HEK293T (cell line): ENCODE results near the gene SP2.

ENCODE experiments used
- CTCF ChIA-PET: fragments of 350-600 bp; formaldehyde crosslinking; extraction: SDS; loops from one replicate; lab custom pipeline; 2021; ENCODE audit warnings: antibody characterized with exemption, inconsistent platforms; lab: Yijun Ruan, JAX
- POLR2A ChIA-PET: fragments of 350-600 bp; formaldehyde crosslinking; extraction: SDS; loops from one replicate; lab custom pipeline; 2020; ENCODE audit warnings: antibody characterized with exemption, inconsistent platforms; lab: Yijun Ruan, JAX
- DNase-seq: peaks from one replicate; pipeline ENCODE4 v3.0.0; 2012; ENCODE audit warnings: mixed read lengths; ENCODE audit errors: extremely low spot score
- ARNT ChIP-seq: fragments of 450-650 bp; IDR thresholded peaks from 2 replicates; pipeline ENCODE4 v1.6.1; 2017; ENCODE audit warnings: mild to moderate bottlenecking
- BHLHE40 ChIP-seq: fragments of 450-650 bp; IDR thresholded peaks from 2 replicates; pipeline ENCODE4 v1.6.1; 2016; ENCODE audit warnings: mild to moderate bottlenecking, moderate library complexity, borderline replicate concordance
- CTBP1 ChIP-seq: fragments of 450-650 bp; IDR thresholded peaks from 2 replicates; pipeline ENCODE4 v1.6.1; 2016; ENCODE audit warnings: borderline replicate concordance
- ELF4 ChIP-seq: fragments of 450-650 bp; IDR thresholded peaks from 2 replicates; pipeline ENCODE4 v1.6.1; 2017; ENCODE audit warnings: antibody characterized with exemption
- FOXA1 ChIP-seq: fragments of 450-650 bp; IDR thresholded peaks from 2 replicates; pipeline ENCODE4 v1.6.1; 2016; ENCODE audit warnings: mild to moderate bottlenecking
- FOXK2 ChIP-seq: fragments of 450-650 bp; IDR thresholded peaks from 2 replicates; pipeline ENCODE4 v1.6.1; 2016; ENCODE audit warnings: mild to moderate bottlenecking
- FOXM1 ChIP-seq: fragments of 450-650 bp; IDR thresholded peaks from 2 replicates; pipeline ENCODE4 v1.6.1; 2017; ENCODE audit warnings: mild to moderate bottlenecking, borderline replicate concordance
- HDGF ChIP-seq: fragments of 450-650 bp; IDR thresholded peaks from 2 replicates; pipeline ENCODE4 v1.6.1; 2017; ENCODE audit warnings: antibody characterized with exemption, borderline replicate concordance
- L3MBTL2 ChIP-seq: fragments of 450-650 bp; conservative IDR thresholded peaks from 2 replicates; pipeline ENCODE4 v1.6.1; 2016; ENCODE audit warnings: mild to moderate bottlenecking
- LEF1 ChIP-seq: fragments of 450-650 bp; IDR thresholded peaks from 2 replicates; pipeline ENCODE4 v1.6.1; 2017; ENCODE audit warnings: mild to moderate bottlenecking, borderline replicate concordance
- NFRKB ChIP-seq: fragments of 450-650 bp; IDR thresholded peaks from 2 replicates; pipeline ENCODE4 v1.6.1; 2016; ENCODE audit warnings: mild to moderate bottlenecking, moderate library complexity
- PKNOX1 ChIP-seq: fragments of 450-650 bp; IDR thresholded peaks from 2 replicates; pipeline ENCODE4 v1.6.1; 2016
- SP1 ChIP-seq: fragments of 450-650 bp; IDR thresholded peaks from 2 replicates; pipeline ENCODE4 v1.6.1; 2017
- SUZ12 ChIP-seq: fragments of 450-650 bp; IDR thresholded peaks from 2 replicates; pipeline ENCODE4 v1.6.1; 2016; ENCODE audit warnings: mild to moderate bottlenecking
- TARDBP ChIP-seq: fragments of 450-650 bp; IDR thresholded peaks from 2 replicates; pipeline ENCODE4 v1.6.1; 2016
- ZNF384 ChIP-seq: fragments of 450-650 bp; IDR thresholded peaks from 2 replicates; pipeline ENCODE4 v1.6.1; 2016

Gene SP2

GRCh38 chr17:47962901-47963300 lies 66.9 kb downstream of the SP2 start:
- no peak for TF ChIP-seq ZNF384
- no peak for TF ChIP-seq FOXA1
- no peak for TF ChIP-seq PKNOX1
- TF ChIP-seq NFRKB, result no peak
- no peak for TF ChIP-seq L3MBTL2
- no peak for TF ChIP-seq HDGF
- TF ChIP-seq CTBP1, result no peak
- no peak for TF ChIP-seq ARNT
- no peak for TF ChIP-seq TARDBP
- DNase-seq, result no peak
- ChIA-PET CTCF (no interaction called here), POLR2A (interaction anchor here (1.1 to 2.1 kb wide), 3 partner anchors 8 to 22 kb away, joined by 3 to 9 read pairs (median 3); partner anchors contain the start of genes CDK5RAP3 and PNPO)

GRCh38 chr17:47964856-47965255 lies 68.8 kb downstream of the SP2 start:
- CTCF ChIA-PET, result no interaction called here
- no peak for DNase-seq
- POLR2A ChIA-PET, result no interaction called here
- TF ChIP-seq SUZ12 (no peak), L3MBTL2 (no peak), HDGF (no peak), NFRKB (no peak), FOXM1 (no peak), SP1 (no peak), CTBP1 (no peak), BHLHE40 (no peak), ELF4 (no peak), LEF1 (no peak), PKNOX1 (no peak), TARDBP (no peak), ARNT (no peak), FOXA1 (no peak), ZNF384 (no peak), FOXK2 (no peak)

- CTCF ChIA-PET, result interaction anchor here (0.6 to 1.0 kb wide), 2 partner anchors 19 to 52 kb away, joined by 3 read pairs; no protein-coding TSS in a partner anchor
- POLR2A ChIA-PET, result interaction anchor here (0.8 kb wide), 1 partner anchor 24 kb away, joined by 4 read pairs; no protein-coding TSS in a partner anchor
- DNase-seq, result no peak
- TF ChIP-seq SUZ12, result no peak
- TF ChIP-seq PKNOX1, result no peak
- no peak for TF ChIP-seq LEF1
- no peak for TF ChIP-seq BHLHE40
- TF ChIP-seq L3MBTL2, result no peak
- TF ChIP-seq TARDBP, result no peak
- TF ChIP-seq CTBP1, result no peak
Observed at GRCh38 chr17:47966079-47966519, 70.1 kb downstream of the SP2 start.

GRCh38 chr17:47967607-47968252 lies 71.7 kb downstream of the SP2 start:
- DNase-seq, result no peak
- POLR2A ChIA-PET, result interaction anchor here (1.0 to 2.0 kb wide), 3 partner anchors 18 to 72 kb away, joined by 3 to 7 read pairs (median 4); partner anchors contain the start of genes PNPO and SP2
- CTCF ChIA-PET, result interaction anchor here (0.8 to 1.5 kb wide), 2 partner anchors 18 to 43 kb away, joined by 3 to 5 read pairs; no protein-coding TSS in a partner anchor
- TF ChIP-seq HDGF, result no peak
- no peak for TF ChIP-seq FOXK2
- no peak for TF ChIP-seq NFRKB
- no peak for TF ChIP-seq FOXA1
- no peak for TF ChIP-seq ZNF384
- TF ChIP-seq FOXM1, result no peak
- TF ChIP-seq CTBP1, result no peak
- no peak for TF ChIP-seq L3MBTL2

- ChIA-PET POLR2A (interaction anchor here (1.5 to 2.0 kb wide), 2 partner anchors 27 to 73 kb away, joined by 4 to 7 read pairs; partner anchors contain the start of genes PNPO and SP2), CTCF (interaction anchor here (0.6 to 3.7 kb wide), 5 partner anchors 19 to 51 kb away, joined by 3 to 12 read pairs (median 6); partner anchors contain the start of gene PNPO)
- DNase-seq, result no peak
- TF ChIP-seq FOXK2, result no peak
- TF ChIP-seq ARNT, result no peak
- no peak for TF ChIP-seq TARDBP
- no peak for TF ChIP-seq FOXM1
- TF ChIP-seq PKNOX1, result no peak
- TF ChIP-seq LEF1, result no peak
- no peak for TF ChIP-seq FOXA1
- no peak for TF ChIP-seq L3MBTL2
- TF ChIP-seq NFRKB, result no peak
- no peak for TF ChIP-seq SUZ12
Observed at GRCh38 chr17:47968836-47969235, 72.8 kb downstream of the SP2 start.
